ENCODE measurements around the gene ZG16B. TPM values are rescaled to one million over a fixed set of nuclear protein-coding genes. Genes with fewer than 3 reads are reported as not detected.

Gene ZG16B
- polyA plus RNA-seq (2012; ENCODE audit: missing spikeins) = 9.3 TPM

DNA sequence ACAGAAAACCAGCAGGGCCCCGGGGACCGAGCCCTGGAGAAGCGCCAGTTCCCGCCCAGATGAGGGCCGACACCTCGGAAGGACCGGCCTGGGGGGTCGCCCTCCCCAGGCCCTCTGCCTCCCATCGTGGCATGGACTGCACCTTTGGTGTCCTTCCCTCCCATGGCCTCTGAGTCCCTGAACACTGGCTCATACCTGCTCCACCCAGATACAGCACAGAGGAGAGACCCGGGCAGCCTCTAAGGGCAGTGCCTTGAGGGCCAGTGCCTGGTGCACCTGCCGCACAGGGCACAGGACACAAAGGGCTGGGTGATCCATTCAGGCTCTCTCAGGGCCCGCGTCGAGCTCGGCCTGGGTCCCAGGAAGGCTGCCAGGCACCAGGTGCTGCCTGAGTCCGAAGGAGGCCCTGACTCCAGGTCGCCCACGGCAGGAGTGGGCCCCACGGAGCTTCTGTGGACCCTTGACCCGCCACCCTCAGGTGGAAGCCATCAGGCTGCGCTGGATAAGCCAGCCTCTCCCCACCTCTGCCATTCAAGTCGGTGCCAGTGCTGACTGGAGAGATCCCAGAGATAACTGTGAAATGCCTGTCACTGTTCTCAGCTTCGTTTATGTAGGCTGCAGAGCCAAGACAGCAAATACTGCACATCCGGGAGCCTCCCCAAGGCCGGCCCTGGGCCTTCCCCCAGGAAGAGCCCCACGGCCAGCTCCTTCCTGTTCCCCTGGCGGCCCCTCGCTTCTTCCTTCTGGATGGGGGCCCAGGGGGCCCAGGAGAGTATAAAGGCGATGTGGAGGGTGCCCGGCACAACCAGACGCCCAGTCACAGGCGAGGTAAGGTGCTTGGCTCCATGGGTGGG, at the start of gene ZG16B:
ZG16B (plus strand) TSS at position 803 of the 854 bp plus-strand sequence. CDS start 139 bp downstream, outside the sequence.
- no peak for DNase-seq (ENCODE audit: insufficient read length)
- no peak for TF ChIP-seq TAF1 (IDR thresholded peaks at IDR 0.05; ENCODE audit: borderline replicate concordance, low read depth, low read length)
- TF ChIP-seq POLR2A (IDR thresholded peaks at IDR 0.05; ENCODE audit: low read depth, low read length) = no peak
- no peak for TF ChIP-seq POLR2AphosphoS5 (IDR thresholded peaks at IDR 0.05; ENCODE audit: low read depth, low read length)
- no peak for FAIRE-seq

- TF ChIP-seq TAF1 (IDR thresholded peaks at IDR 0.05; ENCODE audit: borderline replicate concordance, low read depth, low read length) = no peak
- no peak for TF ChIP-seq POLR2AphosphoS5 (IDR thresholded peaks at IDR 0.05; ENCODE audit: low read depth, low read length)
- TF ChIP-seq POLR2A (IDR thresholded peaks at IDR 0.05; ENCODE audit: low read depth, low read length) = no peak
- DNase-seq (ENCODE audit: insufficient read length) = no peak
- FAIRE-seq = no peak
Observed at GRCh38 chr16:2782583-2783351, 47.3 kb upstream of the ZG16B start.

- no peak for FAIRE-seq
- DNase-seq (ENCODE audit: insufficient read length) = no peak
- TF ChIP-seq POLR2A (IDR thresholded peaks at IDR 0.05; ENCODE audit: low read depth, low read length) (no peak), POLR2AphosphoS5 (IDR thresholded peaks at IDR 0.05; ENCODE audit: low read depth, low read length) (no peak), TAF1 (IDR thresholded peaks at IDR 0.05; ENCODE audit: borderline replicate concordance, low read depth, low read length) (no peak)
Observed at GRCh38 chr16:2783581-2784357, 46.3 kb upstream of the ZG16B start.

DNA sequence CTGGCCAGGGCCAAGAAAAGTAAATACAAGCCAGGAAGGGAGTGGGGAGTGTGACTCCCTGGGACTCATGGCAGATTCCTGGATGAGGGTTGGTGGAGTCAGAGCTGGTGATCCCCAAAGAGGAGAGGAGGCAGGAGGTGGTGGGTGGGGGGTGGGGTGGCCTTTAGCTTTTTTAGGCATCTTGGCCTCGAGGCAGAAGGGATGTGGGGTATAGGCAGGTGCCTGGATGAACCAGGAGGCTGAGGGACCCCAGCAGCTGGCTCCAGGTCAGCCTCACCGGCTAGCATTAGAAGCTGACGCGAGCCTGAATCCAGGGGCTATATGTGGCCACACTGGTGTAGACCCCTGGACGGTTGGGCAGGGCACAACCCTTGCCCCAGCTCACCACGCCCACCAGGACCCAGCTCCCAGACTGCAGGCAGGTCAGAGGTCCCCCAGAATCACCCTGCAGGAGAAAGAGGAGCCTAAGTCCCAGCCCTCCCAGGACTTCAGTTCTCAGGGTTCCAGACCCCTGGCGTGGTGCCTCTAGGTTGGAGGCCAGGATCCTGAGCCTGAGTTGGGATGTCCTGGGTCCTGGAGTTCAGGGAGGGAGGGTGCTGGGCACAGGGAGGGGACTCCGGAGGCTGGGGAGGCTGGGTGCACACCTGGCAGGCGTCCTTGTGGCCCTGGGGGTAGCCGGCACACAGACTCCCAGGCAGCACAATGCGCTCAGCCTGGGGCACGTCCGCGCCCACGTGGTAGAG, 45.6 kb upstream of the ZG16B start:
- FAIRE-seq (no peak), DNase-seq (ENCODE audit: insufficient read length) (no peak)
- no peak for TF ChIP-seq TAF1 (IDR thresholded peaks at IDR 0.05; ENCODE audit: borderline replicate concordance, low read depth, low read length)
- no peak for TF ChIP-seq POLR2AphosphoS5 (IDR thresholded peaks at IDR 0.05; ENCODE audit: low read depth, low read length)
- TF ChIP-seq POLR2A (IDR thresholded peaks at IDR 0.05; ENCODE audit: low read depth, low read length) = no peak

DNA sequence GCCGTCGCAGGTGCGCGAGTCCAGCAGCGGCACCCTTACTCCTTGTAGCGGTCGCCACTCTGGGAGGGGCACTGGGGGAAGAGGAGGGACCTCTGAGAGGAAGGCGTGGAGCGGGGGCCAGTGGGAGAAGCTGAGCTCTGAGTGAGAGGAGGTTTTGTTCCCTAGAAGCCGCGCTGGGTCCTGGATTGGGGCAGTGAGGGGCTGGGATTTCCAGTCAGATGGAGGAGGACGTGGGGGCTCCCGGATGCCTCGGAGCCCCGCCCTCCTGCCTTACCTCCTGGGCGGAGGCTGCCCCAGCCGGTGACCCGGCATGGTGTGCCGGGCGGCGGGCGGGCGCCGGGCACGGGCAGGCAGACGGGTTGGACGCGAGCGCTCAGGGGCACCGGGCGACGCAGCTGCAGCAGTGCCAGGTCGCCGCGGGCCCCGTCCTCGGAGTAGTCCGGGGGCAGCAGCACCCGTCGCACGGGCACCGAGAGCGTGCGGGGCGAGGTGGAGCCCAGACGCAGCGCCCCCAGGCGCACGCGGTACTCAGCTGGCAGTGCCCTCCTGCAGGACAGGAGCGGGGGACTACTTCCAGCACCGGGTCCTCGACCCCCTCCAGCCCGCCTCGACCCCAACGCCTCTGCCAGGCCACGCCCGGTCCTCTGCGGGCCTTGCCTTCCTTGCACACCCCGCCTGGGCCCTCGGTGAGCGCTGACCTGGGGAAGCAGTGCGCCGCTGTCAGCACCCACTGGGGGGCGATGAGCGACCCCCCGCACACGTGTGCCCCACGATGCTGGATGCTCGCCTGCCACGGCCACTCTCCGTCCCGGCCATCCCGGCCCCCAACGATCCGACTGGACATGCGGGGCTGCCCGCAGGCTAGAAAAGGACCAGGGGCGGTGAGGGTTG, 44.8 kb upstream of the ZG16B start:
- no peak for FAIRE-seq
- TF ChIP-seq POLR2A (IDR thresholded peaks at IDR 0.05; ENCODE audit: low read depth, low read length) (no peak), TAF1 (IDR thresholded peaks at IDR 0.05; ENCODE audit: borderline replicate concordance, low read depth, low read length) (no peak)
- DNase-seq (ENCODE audit: insufficient read length) = no peak

- TF ChIP-seq TAF1 (IDR thresholded peaks at IDR 0.05; ENCODE audit: borderline replicate concordance, low read depth, low read length) = no peak
- DNase-seq (ENCODE audit: insufficient read length) = no peak
- no peak for FAIRE-seq
Observed at GRCh38 chr16:2786061-2786825, 43.9 kb upstream of the ZG16B start.

- no peak for DNase-seq (ENCODE audit: insufficient read length)
- TF ChIP-seq POLR2AphosphoS5 (IDR thresholded peaks at IDR 0.05; ENCODE audit: low read depth, low read length) (no peak), TAF1 (IDR thresholded peaks at IDR 0.05; ENCODE audit: borderline replicate concordance, low read depth, low read length) (no peak), POLR2A (IDR thresholded peaks at IDR 0.05; ENCODE audit: low read depth, low read length) (no peak)
- no peak for FAIRE-seq
Observed at GRCh38 chr16:2786826-2787151, 43.3 kb upstream of the ZG16B start.

DNA sequence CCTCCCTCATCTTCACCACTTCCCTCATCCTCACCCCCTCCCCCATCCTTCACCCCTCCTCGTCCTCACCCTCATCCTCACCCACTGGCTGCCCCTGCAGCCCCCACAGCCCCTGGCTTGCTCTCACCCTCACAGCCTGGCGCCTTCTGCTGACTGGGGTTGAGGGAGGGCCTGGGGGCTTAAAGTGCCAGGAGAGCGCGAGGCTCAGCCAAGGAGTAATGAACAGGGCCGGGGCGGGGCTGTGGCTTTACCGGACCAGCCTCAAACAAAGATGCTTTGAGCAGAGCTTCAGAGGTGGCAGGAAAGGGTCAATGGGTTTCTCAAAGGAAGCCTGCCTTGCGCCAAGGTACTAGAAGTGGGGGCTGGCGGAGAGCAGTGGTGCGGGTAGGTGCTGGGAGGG, 42.7 kb upstream of the ZG16B start, which contains the start of gene PRSS33:
PRSS33 (minus strand) TSS at position 155 of the 400 bp plus-strand sequence. CDS start 1,013 bp downstream, outside the sequence.
- DNase-seq (ENCODE audit: insufficient read length) = no peak
- FAIRE-seq = no peak
- TF ChIP-seq POLR2AphosphoS5 (IDR thresholded peaks at IDR 0.05; ENCODE audit: low read depth, low read length) (no peak), TAF1 (IDR thresholded peaks at IDR 0.05; ENCODE audit: borderline replicate concordance, low read depth, low read length) (no peak), POLR2A (IDR thresholded peaks at IDR 0.05; ENCODE audit: low read depth, low read length) (no peak)

- TF ChIP-seq POLR2AphosphoS5 (IDR thresholded peaks at IDR 0.05; ENCODE audit: low read depth, low read length) = no peak
- no peak for TF ChIP-seq POLR2A (IDR thresholded peaks at IDR 0.05; ENCODE audit: low read depth, low read length)
- no peak for TF ChIP-seq TAF1 (IDR thresholded peaks at IDR 0.05; ENCODE audit: borderline replicate concordance, low read depth, low read length)
- FAIRE-seq = no peak
Observed at GRCh38 chr16:2787961-2788360, 42.1 kb upstream of the ZG16B start.

More at GRCh38 chr16:2787961-2788360, 42.1 kb upstream of the ZG16B start:
- DNase-seq (ENCODE audit: insufficient read length) = no peak

Measured in GM12892 (cell line).